BLaER1 treated with 17β-estradiol and CSF1 and Interleukin-3, amounts not matched to agents 10 nM and 100 nM (cell line): ENCODE results near the gene IL13RA2.

Source experiments
- H3K27ac ChIP-seq, 11 experiments: shearing (Covaris generic); formaldehyde crosslinking; 2 replicates each; pipeline ENCODE4 v1.8.1; 2022
- H3K27me3 ChIP-seq, 11 experiments: shearing (Covaris generic); formaldehyde crosslinking; 2 replicates each; pipeline ENCODE4 v1.8.1; 2022
- H3K36me3 ChIP-seq, 11 experiments: shearing (Covaris generic); formaldehyde crosslinking; 2 replicates each; pipeline ENCODE4 v1.8.1; 2022
- H3K4me1 ChIP-seq, 10 experiments: shearing (Covaris generic); formaldehyde crosslinking; 2 replicates each; pipeline ENCODE4 v1.8.1; 2022
- H3K4me2 ChIP-seq, 11 experiments: shearing (Covaris generic); formaldehyde crosslinking; 2 replicates each; pipeline ENCODE4 v1.8.1; 2022
- H3K4me3 ChIP-seq, 10 experiments: shearing (Covaris generic); formaldehyde crosslinking; 2 replicates each; pipeline ENCODE4 v1.8.1; 2022
- H3K9ac ChIP-seq, 11 experiments: shearing (Covaris generic); formaldehyde crosslinking; 2 replicates each; pipeline ENCODE4 v1.8.1; 2022
- H3K9me3 ChIP-seq, 11 experiments: shearing (Covaris generic); formaldehyde crosslinking; replicated peaks in 1 of 11; 2 replicates each; pipeline ENCODE4 v1.8.1; 2022
- H4K20me1 ChIP-seq, 11 experiments: shearing (Covaris generic); formaldehyde crosslinking; 2 replicates each; pipeline ENCODE4 v1.8.1; 2022
- Cebpa-rat ChIP-seq, 11 experiments: shearing (Covaris generic); IDR thresholded peaks; 2 replicates each; pipeline ENCODE4 v1.8.1; 2022

IL13RA2 gene

DNA sequence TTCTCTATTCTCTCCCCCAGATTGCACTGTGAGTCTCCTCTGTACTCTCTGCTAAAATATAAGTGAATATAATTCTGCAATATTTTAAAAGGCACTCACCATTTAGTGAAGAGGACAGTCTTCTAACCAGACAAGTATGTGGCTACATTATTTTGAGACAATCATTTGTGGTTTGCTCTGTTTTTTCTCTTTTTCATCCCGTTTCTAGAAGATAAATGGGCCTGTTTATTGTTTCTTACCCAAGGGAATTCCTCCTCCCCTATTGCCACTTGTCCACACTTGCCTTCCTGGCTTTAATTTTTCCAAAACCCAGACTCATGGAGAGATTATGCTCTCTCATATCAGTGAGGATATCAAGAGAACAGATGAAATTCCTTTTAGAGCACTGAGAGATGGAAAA, 18.6 kb upstream of the IL13RA2 start:
- Histone ChIP-seq H3K36me3 (no peaks in the 10 kb centered on the region), H3K4me3 (no peak overlapping the region), H3K4me1 (no peaks in the 10 kb centered on the region; a peak in 1 of 20 replicates), H3K27me3 (peaks cover 61 to 99% (median 98%) of the 10 kb centered on the region in 11 experiments), H3K9me3 (no peaks in the 10 kb centered on the region), H4K20me1 (no peaks in the 10 kb centered on the region), H3K4me2 (no peak overlapping the region), H3K9ac (no peak overlapping the region), H3K27ac (no peak overlapping the region)
- TF ChIP-seq Cebpa-rat (IDR thresholded peaks at IDR 0.05): no peak

- Histone ChIP-seq H3K4me3 (no peak overlapping the region), H3K9ac (no peak overlapping the region), H3K9me3 (no peaks in the 10 kb centered on the region; a peak in 1 of 22 replicates), H3K4me1 (peaks cover 0 to 16% (median 6%) of the 10 kb centered on the region in 10 experiments; a peak in 10 of 20 replicates), H3K36me3 (no peaks in the 10 kb centered on the region), H3K27me3 (peaks cover 67 to 99% (median 95%) of the 10 kb centered on the region in 11 experiments), H4K20me1 (no peaks in the 10 kb centered on the region), H3K27ac (no peak overlapping the region), H3K4me2 (no peak overlapping the region)
- no peak for TF ChIP-seq Cebpa-rat (IDR thresholded peaks at IDR 0.05)
Observed at GRCh38 chrX:115031989-115032388, 14.6 kb upstream of the IL13RA2 start.

DNA sequence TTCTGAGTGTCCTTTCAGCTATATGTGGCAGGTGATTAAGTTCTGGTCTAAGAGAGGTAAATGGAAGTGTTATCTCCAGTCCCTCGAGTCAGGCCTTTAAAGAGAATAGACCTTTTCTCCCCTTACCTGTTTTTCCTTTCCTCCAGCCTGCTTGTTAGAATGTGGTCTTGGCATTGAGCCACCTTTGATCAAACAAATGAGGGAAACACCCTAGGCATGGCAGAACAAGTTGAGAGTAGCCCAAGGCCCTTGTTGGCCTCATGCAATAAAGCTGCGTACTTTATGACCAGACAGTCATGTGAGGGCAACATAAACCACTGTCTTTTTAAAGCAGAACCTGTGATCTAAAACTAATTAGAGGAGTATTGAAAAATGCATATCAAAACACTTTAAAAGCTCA, 13.2 kb upstream of the IL13RA2 start:
- Histone ChIP-seq H3K27me3 (peaks cover 63 to 98% (median 91%) of the 10 kb centered on the region in 11 experiments), H3K36me3 (no peaks in the 10 kb centered on the region), H4K20me1 (no peaks in the 10 kb centered on the region), H3K4me3 (no peak overlapping the region), H3K9me3 (no peaks in the 10 kb centered on the region; a peak in 1 of 22 replicates), H3K4me2 (peak overlapping the region in 6 of 11 experiments; percentile 12 to 44 (median 28); a peak in 12 of 22 replicates), H3K27ac (no peak overlapping the region), H3K9ac (no peak overlapping the region), H3K4me1 (peaks cover 0 to 16% (median 6%) of the 10 kb centered on the region in 10 experiments; a peak in 10 of 20 replicates)
- TF ChIP-seq Cebpa-rat (IDR thresholded peaks at IDR 0.05): no peak

- H3K9ac ChIP-seq: no peak overlapping the region
- peaks cover 60 to 98% (median 91%) of the 10 kb centered on the region in 11 experiments for H3K27me3 ChIP-seq
- peaks cover 0 to 16% (median 6%) of the 10 kb centered on the region in 10 experiments; a peak in 10 of 20 replicates for H3K4me1 ChIP-seq
- no peaks in the 10 kb centered on the region for H3K36me3 ChIP-seq
- H4K20me1 ChIP-seq: no peaks in the 10 kb centered on the region
- no peak for TF ChIP-seq Cebpa-rat (IDR thresholded peaks at IDR 0.05)
- H3K27ac ChIP-seq: no peak overlapping the region
- peak overlapping the region in 6 of 11 experiments; percentile 12 to 44 (median 28); a peak in 12 of 22 replicates for H3K4me2 ChIP-seq
- no peak overlapping the region for H3K4me3 ChIP-seq
- no peaks in the 10 kb centered on the region; a peak in 1 of 22 replicates for H3K9me3 ChIP-seq
Observed at GRCh38 chrX:115029869-115030570, 12.6 kb upstream of the IL13RA2 start.

- Histone ChIP-seq H3K4me2 (peak overlapping the region in 2 of 11 experiments; percentile 22 to 44; a peak in 2 of 22 replicates), H3K4me3 (no peak overlapping the region), H3K4me1 (peaks cover 0 to 16% (median 6%) of the 10 kb centered on the region in 10 experiments; a peak in 10 of 20 replicates), H4K20me1 (no peaks in the 10 kb centered on the region), H3K36me3 (no peaks in the 10 kb centered on the region), H3K9me3 (no peaks in the 10 kb centered on the region; a peak in 1 of 22 replicates), H3K9ac (no peak overlapping the region), H3K27ac (no peak overlapping the region), H3K27me3 (peaks cover 56 to 97% (median 89%) of the 10 kb centered on the region in 11 experiments)
- TF ChIP-seq Cebpa-rat (IDR thresholded peaks at IDR 0.05): no peak
Observed at GRCh38 chrX:115029440-115029839, 12.0 kb upstream of the IL13RA2 start.

DNA sequence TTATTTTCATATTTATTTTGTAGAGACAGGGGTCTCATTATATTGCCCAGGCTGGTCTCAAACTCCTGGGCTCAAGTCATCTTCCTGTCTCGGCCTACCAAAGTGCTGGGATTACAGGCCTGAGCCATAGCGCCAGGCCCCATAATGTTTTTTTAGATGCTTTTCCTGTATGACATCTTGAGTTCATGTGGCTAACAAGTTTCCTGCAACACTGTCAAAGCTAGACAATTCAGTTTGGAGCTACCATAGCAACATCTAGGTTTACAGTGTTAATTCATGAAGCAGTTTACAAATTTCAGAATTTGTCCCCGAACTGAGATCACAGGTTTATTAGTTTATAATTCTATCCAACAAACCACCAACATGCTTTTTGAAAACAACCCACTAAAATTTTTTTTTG, 6.4 kb upstream of the IL13RA2 start:
- Histone ChIP-seq H4K20me1 (no peaks in the 10 kb centered on the region), H3K4me3 (no peak overlapping the region), H3K27ac (no peak overlapping the region), H3K9me3 (no peaks in the 10 kb centered on the region; a peak in 1 of 22 replicates), H3K4me1 (peaks cover 0 to 7% (median 0%) of the 10 kb centered on the region in 10 experiments; a peak in 2 of 20 replicates), H3K4me2 (no peak overlapping the region), H3K9ac (no peak overlapping the region), H3K36me3 (no peaks in the 10 kb centered on the region), H3K27me3 (peaks cover 29 to 96% (median 70%) of the 10 kb centered on the region in 11 experiments; a peak in 21 of 22 replicates)
- no peak for TF ChIP-seq Cebpa-rat (IDR thresholded peaks at IDR 0.05)

GRCh38 chrX:115023139-115023538, 5.7 kb upstream of the IL13RA2 start:
- Histone ChIP-seq H3K27ac (no peak overlapping the region), H3K36me3 (no peaks in the 10 kb centered on the region), H3K4me2 (peak overlapping the region in 1 of 11 experiments; percentile 22; a peak in 1 of 22 replicates), H4K20me1 (no peaks in the 10 kb centered on the region), H3K9ac (no peak overlapping the region), H3K4me3 (no peak overlapping the region), H3K4me1 (peaks cover 0 to 7% (median 0%) of the 10 kb centered on the region in 10 experiments; a peak in 2 of 20 replicates), H3K9me3 (no peaks in the 10 kb centered on the region), H3K27me3 (peaks cover 25 to 96% (median 70%) of the 10 kb centered on the region in 11 experiments; a peak in 21 of 22 replicates)
- TF ChIP-seq Cebpa-rat (IDR thresholded peaks at IDR 0.05): no peak

DNA sequence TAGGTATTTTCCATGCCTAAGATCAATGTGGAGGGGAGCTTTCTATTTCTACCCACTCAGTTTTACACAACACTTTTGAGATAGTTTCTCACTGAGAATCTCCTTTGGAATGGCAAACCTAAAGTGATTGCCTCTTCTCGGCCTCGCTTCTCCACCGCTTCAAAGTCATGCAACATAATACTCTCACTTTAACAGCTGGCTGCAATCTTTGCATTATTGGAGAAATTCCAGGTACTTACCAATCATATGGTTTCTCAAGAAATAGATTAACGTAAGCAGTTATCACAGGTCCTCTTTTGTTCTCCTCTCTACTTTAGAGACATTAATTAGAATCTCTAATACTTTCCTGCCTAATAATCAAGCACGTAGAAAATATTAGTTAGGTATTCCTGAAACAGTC, 3.7 kb upstream of the IL13RA2 start:
- peaks cover 0 to 7% (median 0%) of the 10 kb centered on the region in 10 experiments; a peak in 2 of 20 replicates for H3K4me1 ChIP-seq
- no peak for TF ChIP-seq Cebpa-rat (IDR thresholded peaks at IDR 0.05)
- no peaks in the 10 kb centered on the region for H3K9me3 ChIP-seq
- H3K4me2 ChIP-seq: no peak overlapping the region
- no peaks in the 10 kb centered on the region for H3K36me3 ChIP-seq
- no peak overlapping the region for H3K27ac ChIP-seq
- H3K9ac ChIP-seq: no peak overlapping the region
- H4K20me1 ChIP-seq: no peaks in the 10 kb centered on the region; a peak in 1 of 22 replicates
- peaks cover 32 to 94% (median 71%) of the 10 kb centered on the region in 11 experiments for H3K27me3 ChIP-seq
- no peak overlapping the region for H3K4me3 ChIP-seq

GRCh38 chrX:115018944-115019343, 1.5 kb upstream of the IL13RA2 start:
- Histone ChIP-seq H3K27ac (no peak overlapping the region), H3K9me3 (no peaks in the 10 kb centered on the region), H3K36me3 (no peaks in the 10 kb centered on the region), H4K20me1 (no peaks in the 10 kb centered on the region; a peak in 1 of 22 replicates), H3K4me1 (peaks cover 0 to 7% (median 0%) of the 10 kb centered on the region in 10 experiments; a peak in 2 of 20 replicates), H3K4me2 (no peak overlapping the region), H3K4me3 (no peak overlapping the region), H3K27me3 (peaks cover 54 to 98% (median 78%) of the 10 kb centered on the region in 11 experiments), H3K9ac (no peak overlapping the region)
- TF ChIP-seq Cebpa-rat (IDR thresholded peaks at IDR 0.05): no peak
